GM12872 (cell line): ENCODE data around the gene DNAJC15.

ENCODE experiments used
- CTCF ChIP-seq: IDR thresholded peaks from 3 replicates; pipeline ENCODE4 v1.5.1; 2011; ENCODE audit warnings: low read depth, mild to moderate bottlenecking, low read length, moderate library complexity; ENCODE audit not compliant: insufficient read depth

DNAJC15 gene

GRCh38 chr13:43102304-43102703, 78.9 kb downstream of the DNAJC15 start:
- no peak for TF ChIP-seq CTCF

DNA sequence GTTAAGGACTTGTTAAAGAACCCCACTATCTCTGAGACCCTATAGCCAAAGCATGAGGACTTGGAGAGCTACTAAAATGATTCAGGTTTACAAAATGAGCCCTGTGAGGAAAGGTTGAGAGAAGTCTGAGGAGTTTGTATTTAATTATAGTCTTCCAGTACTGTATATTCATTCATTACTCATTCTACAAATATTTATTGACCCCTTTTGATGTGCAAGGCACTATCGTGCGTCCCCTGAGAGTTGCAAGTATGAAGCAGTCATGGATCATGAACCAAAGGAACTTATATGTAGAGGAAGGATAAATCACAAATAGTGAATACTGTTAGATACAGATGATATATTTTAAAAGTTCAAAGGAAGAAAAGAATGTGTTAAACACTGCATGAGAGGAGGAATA, 84.4 kb downstream of the DNAJC15 start:
- no peak for TF ChIP-seq CTCF

GRCh38 chr13:43110036-43110435, 86.7 kb downstream of the DNAJC15 start:
- no peak for TF ChIP-seq CTCF

- TF ChIP-seq CTCF: no peak
Measured at GRCh38 chr13:43110658-43111057, 87.3 kb downstream of the DNAJC15 start.

DNA sequence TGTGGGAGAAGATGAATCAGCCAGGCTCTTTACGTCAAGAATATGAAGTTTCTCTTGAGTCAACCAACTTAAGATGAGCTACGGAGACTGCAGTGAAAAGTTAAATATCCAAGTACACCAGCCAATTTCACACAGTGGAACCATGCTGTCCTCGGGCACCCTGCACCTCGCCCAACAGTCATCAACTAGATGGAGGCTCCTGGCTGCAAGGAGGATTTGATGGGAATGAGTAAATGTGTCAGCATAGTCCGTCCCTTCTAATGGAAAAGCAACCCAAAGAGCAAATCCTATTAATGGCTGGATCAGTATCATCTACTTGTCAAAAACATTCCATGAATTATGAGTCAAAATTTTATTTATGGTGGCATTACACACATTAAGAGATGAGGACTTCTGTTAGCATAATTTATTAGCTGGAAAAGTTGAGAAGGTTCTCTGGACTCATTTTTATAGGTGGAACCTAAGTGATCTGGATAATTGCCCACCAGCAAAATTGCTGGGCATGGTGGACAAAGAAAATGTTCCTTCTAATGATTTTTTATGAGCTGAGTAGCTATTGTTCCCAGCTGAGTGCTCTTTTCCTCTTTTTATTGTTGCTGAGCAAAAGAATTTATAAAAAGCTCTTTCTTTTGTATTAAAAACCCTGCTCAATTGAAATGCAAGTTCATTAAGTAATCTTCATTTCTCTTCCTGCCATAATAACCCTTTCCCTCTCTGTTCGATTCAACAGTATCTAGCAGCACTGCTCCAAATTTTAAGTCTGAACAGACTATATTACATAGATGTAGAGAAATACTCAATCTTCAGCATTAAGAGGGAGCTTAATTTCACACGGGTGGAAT, 88.4 kb downstream of the DNAJC15 start:
- TF ChIP-seq CTCF: no peak

GRCh38 chr13:43113603-43114002, 90.2 kb downstream of the DNAJC15 start:
- no peak for TF ChIP-seq CTCF

- TF ChIP-seq CTCF: no peak
Measured at GRCh38 chr13:43114504-43114903, 91.1 kb downstream of the DNAJC15 start.
